ENCODE results near the gene RNASEH2C. TPM values are rescaled to one million over a fixed set of nuclear protein-coding genes. Genes with fewer than 3 reads are reported as not detected.
"Not testable (repeated sequence)": the region's sequence is repeated elsewhere in the genome, so short reads cannot be mapped to it uniquely, and the experiment has no call there.

Gene RNASEH2C
- total RNA-seq, 2 experiments from 2014 or later, result 25.3 to 25.9 TPM

GRCh38 chr11:65766535-65766934, 45.9 kb upstream of the RNASEH2C start:
- Mint-ChIP-seq H3K4me3 (no peak overlapping the region), H3K4me1 (ENCODE audit: low read depth) (peaks cover 5% of the 10 kb centered on the region), H3K27ac (no peak overlapping the region), H3K9me3 (no peaks in the 10 kb centered on the region), H3K27me3 (peaks cover 2% of the 10 kb centered on the region), H3K36me3 (ENCODE audit: low read depth) (no peaks in the 10 kb centered on the region)
- DNase-seq (no peak), ATAC-seq (ENCODE audit: poor library complexity) (no peak)
- no peaks in the 10 kb centered on the region for H3K4me1 ChIP-seq (ENCODE audit: insufficient read depth, low read length)
- H3K4me3 ChIP-seq (ENCODE audit: low read length), result no peak overlapping the region
- H3K9me3 ChIP-seq (ENCODE audit: control insufficient read depth in 1 of 2, insufficient read depth in 1 of 2, low read length in 2 of 2), result no peaks in the 10 kb centered on the region
- TF ChIP-seq CTCF (IDR thresholded peaks at IDR 0.05), result no peak
- no peaks in the 10 kb centered on the region for H3K36me3 ChIP-seq (ENCODE audit: insufficient read depth, low read length)
- H3K27me3 ChIP-seq (ENCODE audit: control insufficient read depth in 1 of 2, insufficient read depth in 2 of 2, low read length in 2 of 2), result no peaks in the 10 kb centered on the region
- no peak overlapping the region for H3K27ac ChIP-seq (ENCODE audit: low read depth in 1 of 2, low read length in 2 of 2)
- CTCF ChIA-PET, result no interaction called here
- POLR2A ChIA-PET, result no interaction called here
- intact Hi-C loops (cut with DNase I, micrococcal nuclease), result no loop called here

DNA sequence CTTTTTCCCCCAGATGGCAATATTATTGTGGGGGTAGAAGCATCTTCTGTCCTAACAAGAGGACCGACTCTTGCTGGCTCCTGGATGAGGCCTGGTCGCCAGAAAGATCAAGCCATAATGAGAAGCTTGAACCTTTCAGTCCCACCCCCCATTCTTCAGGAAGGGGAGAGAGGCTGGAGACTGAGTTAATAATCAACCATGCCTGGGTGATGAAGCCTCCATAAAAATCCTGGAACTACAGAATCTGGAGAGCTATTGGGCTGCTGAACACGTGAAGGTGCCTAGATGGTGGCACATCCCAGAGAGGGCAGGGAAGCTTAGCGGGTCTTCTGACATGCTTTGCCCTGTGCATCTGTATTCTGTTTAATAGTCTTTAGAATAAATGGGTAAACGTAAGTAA, 43.8 kb upstream of the RNASEH2C start:
- Histone ChIP-seq H3K36me3 (ENCODE audit: insufficient read depth, low read length) (no peaks in the 10 kb centered on the region), H3K9me3 (ENCODE audit: control insufficient read depth in 1 of 2, insufficient read depth in 1 of 2, low read length in 2 of 2) (no peaks in the 10 kb centered on the region), H3K27me3 (ENCODE audit: control insufficient read depth in 1 of 2, insufficient read depth in 2 of 2, low read length in 2 of 2) (peaks cover 4 to 6% of the 10 kb centered on the region in 2 experiments), H3K4me1 (ENCODE audit: insufficient read depth, low read length) (no peaks in the 10 kb centered on the region), H3K27ac (ENCODE audit: low read depth in 1 of 2, low read length in 2 of 2) (no peak overlapping the region), H3K4me3 (ENCODE audit: low read length) (no peak overlapping the region)
- Mint-ChIP-seq H3K4me1 (ENCODE audit: low read depth) (peaks cover under 1% of the 10 kb centered on the region), H3K36me3 (ENCODE audit: low read depth) (no peaks in the 10 kb centered on the region), H3K9me3 (no peaks in the 10 kb centered on the region), H3K27me3 (peaks cover 23% of the 10 kb centered on the region), H3K27ac (no peak overlapping the region), H3K4me3 (no peak overlapping the region)
- intact Hi-C loops (cut with DNase I, micrococcal nuclease), result no loop called here
- ChIA-PET POLR2A (no interaction called here), CTCF (no interaction called here)
- ATAC-seq (ENCODE audit: poor library complexity) (no peak), DNase-seq (no peak)
- TF ChIP-seq CTCF (IDR thresholded peaks at IDR 0.05), result no peak

GRCh38 chr11:65762816-65763215, 42.2 kb upstream of the RNASEH2C start:
- H3K27ac ChIP-seq (ENCODE audit: low read depth in 1 of 2, low read length in 2 of 2); H3K9me3 ChIP-seq (ENCODE audit: control insufficient read depth in 1 of 2, insufficient read depth in 1 of 2, low read length in 2 of 2); H3K4me3 Mint-ChIP-seq; H3K4me1 ChIP-seq (ENCODE audit: insufficient read depth, low read length); DNase-seq; H3K36me3 Mint-ChIP-seq (ENCODE audit: low read depth); intact Hi-C loops (cut with DNase I, micrococcal nuclease); H3K4me3 ChIP-seq (ENCODE audit: low read length); H3K27me3 ChIP-seq (ENCODE audit: control insufficient read depth in 1 of 2, insufficient read depth in 2 of 2, low read length in 2 of 2); H3K27ac Mint-ChIP-seq; H3K4me1 Mint-ChIP-seq (ENCODE audit: low read depth); POLR2A ChIA-PET; H3K9me3 Mint-ChIP-seq; H3K36me3 ChIP-seq (ENCODE audit: insufficient read depth, low read length); CTCF ChIA-PET; ATAC-seq (ENCODE audit: poor library complexity): not testable (repeated sequence)
- peaks cover 31% of the 10 kb centered on the region for H3K27me3 Mint-ChIP-seq

DNA sequence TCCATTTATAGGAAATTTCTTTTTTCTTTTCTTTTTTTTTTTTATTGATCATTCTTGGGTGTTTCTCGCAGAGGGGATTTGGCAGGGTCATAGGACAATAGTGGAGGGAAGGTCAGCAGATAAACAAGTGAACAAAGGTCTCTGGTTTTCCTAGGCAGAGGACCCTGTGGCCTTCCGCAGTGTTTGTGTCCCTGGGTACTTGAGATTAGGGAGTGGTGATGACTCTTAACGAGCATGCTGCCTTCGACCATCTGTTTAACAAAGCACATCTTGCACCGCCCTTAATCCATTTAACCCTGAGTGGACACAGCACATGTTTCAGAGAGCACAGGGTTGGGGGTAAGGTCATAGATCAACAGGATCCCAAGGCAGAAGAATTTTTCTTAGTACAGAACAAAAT, 41.6 kb upstream of the RNASEH2C start:
- CTCF ChIA-PET, result interaction anchor here (0.8 to 1.3 kb wide), 2 partner anchors 7 to 18 kb away, joined by 4 to 5 read pairs; no protein-coding TSS in a partner anchor
- H3K36me3 ChIP-seq (ENCODE audit: insufficient read depth, low read length); H3K9me3 ChIP-seq (ENCODE audit: control insufficient read depth in 1 of 2, insufficient read depth in 1 of 2, low read length in 2 of 2); H3K4me3 ChIP-seq (ENCODE audit: low read length); POLR2A ChIA-PET; H3K4me1 ChIP-seq (ENCODE audit: insufficient read depth, low read length); H3K9me3 Mint-ChIP-seq; H3K27ac ChIP-seq (ENCODE audit: low read depth in 1 of 2, low read length in 2 of 2); H3K4me1 Mint-ChIP-seq (ENCODE audit: low read depth); H3K27ac Mint-ChIP-seq; ATAC-seq (ENCODE audit: poor library complexity); H3K27me3 ChIP-seq (ENCODE audit: control insufficient read depth in 1 of 2, insufficient read depth in 2 of 2, low read length in 2 of 2); DNase-seq; H3K36me3 Mint-ChIP-seq (ENCODE audit: low read depth); H3K4me3 Mint-ChIP-seq; intact Hi-C loops (cut with DNase I, micrococcal nuclease): not testable (repeated sequence)
- peaks cover 35% of the 10 kb centered on the region for H3K27me3 Mint-ChIP-seq

All from CD4-positive, alpha-beta T cell (primary cell).